Upper lobe of left lung (tissue), 4 donors: ENCODE measurements around the gene LIN37.

ENCODE experiments used
- POLR2A ChIP-seq, 4 donors: fragments of 450-650 bp; IDR thresholded peaks; one replicate each; pipeline ENCODE4 v1.5.1; 2016 to 2017; ENCODE audit warnings: antibody characterized with exemption in 4 of 4, mild to moderate bottlenecking in 2 of 4
- POLR2AphosphoS5 ChIP-seq, 2 donors: sonication (generic); formaldehyde crosslinking; IDR thresholded peaks; one replicate each; pipeline ENCODE4 v1.5.1; 2017; ENCODE audit warnings: antibody characterized with exemption in 2 of 2
- TF ChIP-seq, protein P1 (sequence below), 6 experiments: fragments of 450-650 bp in 4 of 6; fragments of 200-600 bp in 2 of 6; sonication (generic) in 2 of 6; IDR thresholded peaks; one replicate each; pipeline ENCODE4 v1.5.1; 2016 to 2019; ENCODE audit warnings: antibody characterized with exemption in 6 of 6

DNA sequence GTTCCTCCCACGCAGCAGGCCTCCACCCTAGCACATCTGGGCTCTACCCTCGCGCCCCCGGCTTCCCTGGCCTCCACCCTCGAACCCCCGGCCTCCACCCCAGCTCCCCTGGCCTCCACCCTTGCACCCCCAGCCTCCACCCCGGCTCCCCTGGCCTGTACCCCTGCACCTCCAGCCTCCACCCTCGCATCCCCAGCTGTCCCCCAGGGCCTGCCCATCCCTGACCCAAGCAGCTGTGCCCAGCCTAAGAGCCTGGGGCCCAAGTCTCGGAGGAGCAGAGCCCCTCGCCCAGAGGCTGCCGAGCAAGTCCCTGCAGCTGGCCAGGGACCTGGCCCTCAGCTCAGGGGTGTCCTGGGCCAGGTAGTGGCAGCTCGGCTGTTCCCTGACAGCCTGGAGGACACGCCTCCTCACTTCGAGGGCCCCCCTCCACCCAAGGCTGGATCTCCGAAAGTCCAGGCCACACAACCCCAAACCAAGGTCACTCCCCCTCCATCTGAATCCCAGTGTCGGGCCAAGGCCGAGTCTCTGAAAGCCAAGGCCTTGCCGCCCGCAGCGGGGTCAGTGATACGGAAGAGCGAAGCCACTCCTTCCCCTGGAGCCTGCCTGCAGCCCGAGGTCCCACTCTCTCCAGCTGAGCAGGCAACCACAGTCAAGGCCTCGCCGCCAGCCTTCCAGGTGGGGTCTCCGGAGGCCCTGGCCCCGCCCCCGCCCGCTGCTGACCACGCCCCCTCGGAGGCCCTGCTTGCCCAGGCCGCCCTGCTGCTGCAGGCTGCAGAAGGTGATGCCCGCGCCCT is 19.1 kb downstream of the LIN37 start:
- no peak for TF ChIP-seq POLR2A (IDR thresholded peaks at IDR 0.05)
- TF ChIP-seq, protein P1, sequence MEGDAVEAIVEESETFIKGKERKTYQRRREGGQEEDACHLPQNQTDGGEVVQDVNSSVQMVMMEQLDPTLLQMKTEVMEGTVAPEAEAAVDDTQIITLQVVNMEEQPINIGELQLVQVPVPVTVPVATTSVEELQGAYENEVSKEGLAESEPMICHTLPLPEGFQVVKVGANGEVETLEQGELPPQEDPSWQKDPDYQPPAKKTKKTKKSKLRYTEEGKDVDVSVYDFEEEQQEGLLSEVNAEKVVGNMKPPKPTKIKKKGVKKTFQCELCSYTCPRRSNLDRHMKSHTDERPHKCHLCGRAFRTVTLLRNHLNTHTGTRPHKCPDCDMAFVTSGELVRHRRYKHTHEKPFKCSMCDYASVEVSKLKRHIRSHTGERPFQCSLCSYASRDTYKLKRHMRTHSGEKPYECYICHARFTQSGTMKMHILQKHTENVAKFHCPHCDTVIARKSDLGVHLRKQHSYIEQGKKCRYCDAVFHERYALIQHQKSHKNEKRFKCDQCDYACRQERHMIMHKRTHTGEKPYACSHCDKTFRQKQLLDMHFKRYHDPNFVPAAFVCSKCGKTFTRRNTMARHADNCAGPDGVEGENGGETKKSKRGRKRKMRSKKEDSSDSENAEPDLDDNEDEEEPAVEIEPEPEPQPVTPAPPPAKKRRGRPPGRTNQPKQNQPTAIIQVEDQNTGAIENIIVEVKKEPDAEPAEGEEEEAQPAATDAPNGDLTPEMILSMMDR (IDR thresholded peaks at IDR 0.05) = no peak
- TF ChIP-seq POLR2AphosphoS5 (IDR thresholded peaks at IDR 0.05) = no peak
